OCI-LY7 (cell line): ENCODE data around the gene IL1RL2.

Experiments used
- EZH2phosphoT487 ChIP-seq: fragments of 200-600 bp; sonication (generic); IDR thresholded peaks from 2 replicates; pipeline ENCODE4 v1.6.1; 2018; ENCODE audit warnings: low read depth, borderline replicate concordance, mild to moderate bottlenecking, mixed run types, antibody characterized with exemption, low read length, moderate library complexity, mixed read lengths
- TF ChIP-seq, protein P1 (sequence below): fragments of 200-600 bp; sonication (generic); conservative IDR thresholded peaks from 2 replicates; pipeline ENCODE4 v1.5.1; 2014; ENCODE audit warnings: mild to moderate bottlenecking, antibody characterized with exemption, low read length, moderate library complexity, mixed read lengths

DNA sequence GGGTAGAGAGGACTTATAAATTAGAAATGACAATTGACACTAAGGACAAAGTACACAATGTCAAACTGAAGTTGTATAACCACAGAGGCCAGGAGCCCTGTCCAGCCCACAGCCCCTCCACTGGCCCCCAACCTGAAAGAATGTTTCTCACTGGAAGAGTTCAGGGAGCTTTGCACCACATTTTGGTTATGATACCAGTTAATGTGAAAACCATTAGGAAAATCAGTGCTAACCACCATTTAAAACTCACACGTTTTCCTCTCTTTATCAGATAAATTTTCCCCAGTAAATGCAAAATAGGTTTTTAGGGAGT is 6.2 kb upstream of the IL1RL2 start:
- TF ChIP-seq, protein P1, sequence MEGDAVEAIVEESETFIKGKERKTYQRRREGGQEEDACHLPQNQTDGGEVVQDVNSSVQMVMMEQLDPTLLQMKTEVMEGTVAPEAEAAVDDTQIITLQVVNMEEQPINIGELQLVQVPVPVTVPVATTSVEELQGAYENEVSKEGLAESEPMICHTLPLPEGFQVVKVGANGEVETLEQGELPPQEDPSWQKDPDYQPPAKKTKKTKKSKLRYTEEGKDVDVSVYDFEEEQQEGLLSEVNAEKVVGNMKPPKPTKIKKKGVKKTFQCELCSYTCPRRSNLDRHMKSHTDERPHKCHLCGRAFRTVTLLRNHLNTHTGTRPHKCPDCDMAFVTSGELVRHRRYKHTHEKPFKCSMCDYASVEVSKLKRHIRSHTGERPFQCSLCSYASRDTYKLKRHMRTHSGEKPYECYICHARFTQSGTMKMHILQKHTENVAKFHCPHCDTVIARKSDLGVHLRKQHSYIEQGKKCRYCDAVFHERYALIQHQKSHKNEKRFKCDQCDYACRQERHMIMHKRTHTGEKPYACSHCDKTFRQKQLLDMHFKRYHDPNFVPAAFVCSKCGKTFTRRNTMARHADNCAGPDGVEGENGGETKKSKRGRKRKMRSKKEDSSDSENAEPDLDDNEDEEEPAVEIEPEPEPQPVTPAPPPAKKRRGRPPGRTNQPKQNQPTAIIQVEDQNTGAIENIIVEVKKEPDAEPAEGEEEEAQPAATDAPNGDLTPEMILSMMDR: no peak
- no peak for TF ChIP-seq EZH2phosphoT487
